CD4-positive, alpha-beta T cell treated with Interleukin-4 for 4 hours (primary cell): ENCODE measurements around the gene COX17.
A peak's percentile ranks its signal among the peaks of the same experiment; 100 is the strongest.

Source experiments
- DNase-seq: peaks from one replicate; pipeline ENCODE4 v3.0.0-alpha.2; 2020

COX17 gene

GRCh38 chr3:119642746-119643473 lies 34.3 kb downstream of the COX17 start:
- no peak for DNase-seq

GRCh38 chr3:119641416-119641815 lies 35.8 kb downstream of the COX17 start:
- no peak for DNase-seq

- no peak for DNase-seq
Observed at GRCh38 chr3:119639494-119640350, 37.5 kb downstream of the COX17 start.

- no peak for DNase-seq
Observed at GRCh38 chr3:119637679-119638477, 39.3 kb downstream of the COX17 start.

GRCh38 chr3:119636891-119637611 lies 40.2 kb downstream of the COX17 start:
- no peak for DNase-seq

- no peak for DNase-seq
Observed at GRCh38 chr3:119636249-119636648, 41.0 kb downstream of the COX17 start.

- DNase-seq = no peak
Observed at GRCh38 chr3:119635719-119636118, 41.5 kb downstream of the COX17 start.

GRCh38 chr3:119632829-119633228 lies 44.4 kb downstream of the COX17 start:
- DNase-seq = no peak

- DNase-seq = no peak
Observed at GRCh38 chr3:119632216-119632615, 45.0 kb downstream of the COX17 start.

GRCh38 chr3:119631516-119631915 lies 45.7 kb downstream of the COX17 start:
- no peak for DNase-seq

GRCh38 chr3:119630880-119631329 lies 46.3 kb downstream of the COX17 start:
- no peak for DNase-seq

GRCh38 chr3:119630128-119630879 lies 46.9 kb downstream of the COX17 start:
- no peak for DNase-seq

- DNase-seq = peak; percentile 41
Observed at GRCh38 chr3:119628816-119629445, 48.3 kb downstream of the COX17 start.

GRCh38 chr3:119628390-119628789 lies 48.8 kb downstream of the COX17 start:
- DNase-seq = peak; percentile 29

GRCh38 chr3:119627461-119627860 lies 49.7 kb downstream of the COX17 start:
- DNase-seq = peak; percentile 24

- DNase-seq = no peak
Observed at GRCh38 chr3:119626196-119626595, 51.0 kb downstream of the COX17 start.

GRCh38 chr3:119625451-119626153 lies 51.6 kb downstream of the COX17 start:
- no peak for DNase-seq

GRCh38 chr3:119624002-119624720 lies 53.0 kb downstream of the COX17 start:
- no peak for DNase-seq

- no peak for DNase-seq
Observed at GRCh38 chr3:119620899-119621298, 56.3 kb downstream of the COX17 start.
